PC-3 (cell line): ENCODE measurements around the gene LAYN. TPM values are rescaled to one million over a fixed set of nuclear protein-coding genes. Genes with fewer than 3 reads are reported as not detected.
A peak's percentile ranks its signal among the peaks of the same experiment; 100 is the strongest.

Experiments
- ATAC-seq: fragments of 200-7000 bp; cut with Tn5 transposase; 2 replicates; pipeline ENCODE4 v1.9.1; 2020; ENCODE audit warnings: mild to moderate bottlenecking, moderate library complexity
- BruUV-seq: library from RNA; stranded (reverse); fragments of 400-500 nt; replicated peaks from 2 replicates; lab custom pipeline; 2021; lab: Mats Ljungman, UMichigan
- CTCF ChIA-PET: fragments of 300-600 bp; sonication (Branson Sonifier 250); formaldehyde crosslinking; loops from one replicate; lab custom pipeline; 2022; ENCODE audit warnings: antibody characterized with exemption; lab: Charles Lee
- POLR2A ChIA-PET: fragments of 300-600 bp; sonication (Branson Sonifier 250); formaldehyde crosslinking; loops from one replicate; lab custom pipeline; 2022; ENCODE audit warnings: antibody characterized with exemption; ENCODE audit not compliant: unreplicated experiment; lab: Charles Lee
- DNase-seq: peaks from one replicate; pipeline ENCODE4 v3.0.0-alpha.2; 2015
- H2AFZ ChIP-seq: fragments of 300-600 bp; sonication (generic); 2 replicates; pipeline ENCODE4 v1.6.0; 2016; ENCODE audit warnings: antibody characterized with exemption, low read length
- H3F3A ChIP-seq: fragments of 300-600 bp; sonication (generic); one replicate; pipeline ENCODE4 v1.6.0; 2017; ENCODE audit warnings: antibody characterized with exemption, low read length, control low read depth, mild to moderate bottlenecking; ENCODE audit not compliant: unreplicated experiment
- H3K27ac ChIP-seq: fragments of 300-600 bp; sonication (generic); 2 replicates; pipeline ENCODE4 v1.5.1; 2016; ENCODE audit warnings: mild to moderate bottlenecking, low read length
- H3K27me3 ChIP-seq: fragments of 300-600 bp; sonication (generic); 2 replicates; pipeline ENCODE4 v1.6.1; 2016; ENCODE audit warnings: low read length, mixed read lengths
- H3K36me3 ChIP-seq: fragments of 300-600 bp; sonication (generic); 2 replicates; pipeline ENCODE4 v1.6.1; 2016; ENCODE audit warnings: low read depth, mixed run types, low read length, mixed read lengths
- H3K4me1 ChIP-seq: fragments of 300-600 bp; sonication (generic); 2 replicates; pipeline ENCODE4 v1.5.1; 2016; ENCODE audit warnings: low read length; ENCODE audit not compliant: insufficient read depth
- H3K4me2 ChIP-seq: fragments of 300-600 bp; sonication (generic); 2 replicates; pipeline ENCODE4 v1.6.0; 2016; ENCODE audit warnings: low read length
- H3K4me3 ChIP-seq: fragments of 300-600 bp; sonication (generic); 2 replicates; pipeline ENCODE4 v1.5.1; 2016; ENCODE audit warnings: mild to moderate bottlenecking, low read length, mixed read lengths
- H3K79me2 ChIP-seq: fragments of 300-600 bp; sonication (generic); 2 replicates; pipeline ENCODE4 v1.6.1; 2017; ENCODE audit warnings: low read length, mixed read lengths
- H3K9ac ChIP-seq: fragments of 300-600 bp; sonication (generic); 2 replicates; pipeline ENCODE4 v1.6.0; 2016; ENCODE audit warnings: mild to moderate bottlenecking, low read length
- H3K9me2 ChIP-seq: fragments of 300-600 bp; sonication (generic); replicated peaks from 2 replicates; pipeline ENCODE4 v1.6.1; 2016; ENCODE audit warnings: mixed run types, low read length, mixed read lengths
- H3K9me3 ChIP-seq: fragments of 300-600 bp; sonication (generic); 2 replicates; pipeline ENCODE4 v1.6.1; 2016; ENCODE audit warnings: low read length, mixed read lengths
- H4K20me1 ChIP-seq: fragments of 300-600 bp; sonication (generic); 2 replicates; pipeline ENCODE4 v1.6.1; 2016; ENCODE audit warnings: low read length, mixed read lengths
- CTCF ChIP-seq: fragments of 300-600 bp; sonication (generic); conservative IDR thresholded peaks from 2 replicates; pipeline ENCODE4 v1.5.1; 2017; ENCODE audit warnings: antibody characterized with exemption, low read depth, mild to moderate bottlenecking, low read length
- EZH2 ChIP-seq: fragments of 300-600 bp; sonication (generic); IDR thresholded peaks from one replicate; pipeline ENCODE4 v1.6.1; 2017; ENCODE audit warnings: antibody characterized with exemption, mild to moderate bottlenecking, low read length; ENCODE audit not compliant: unreplicated experiment
- EZH2phosphoT487 ChIP-seq: fragments of 300-600 bp; sonication (generic); IDR thresholded peaks from 2 replicates; pipeline ENCODE4 v1.6.1; 2018; ENCODE audit warnings: mild to moderate bottlenecking, antibody characterized with exemption, low read length, borderline replicate concordance
- intact Hi-C: fragments of 100-400 bp; cut with micrococcal nuclease; formaldehyde crosslinking; loops from 2 replicates; pipeline ENCODE4 v1.9.0; 2023
- total RNA-seq: library from RNA; depleted of rRNA; stranded (reverse); fragments of >200 nt; gene quantifications from 2 replicates; pipeline ENCODE4 v1.2.3, GENCODE V29; 2014

Gene LAYN
- total RNA-seq, 1 experiment from 2014 or later: 0.47 TPM

GRCh38 chr11:111604392-111605009, 64.0 kb downstream of the LAYN start:
- H3K36me3 ChIP-seq: no peaks in the 10 kb centered on the region
- no peaks in the 10 kb centered on the region for H3K27me3 ChIP-seq
- CTCF ChIA-PET: interaction anchor here (0.5 to 1.0 kb wide), 6 partner anchors 23 to 237 kb away, joined by 3 to 5 read pairs (median 4); no protein-coding TSS in a partner anchor
- H3K9me3 ChIP-seq: no peaks in the 10 kb centered on the region
- H4K20me1 ChIP-seq: peaks cover 31% of the 10 kb centered on the region
- no peaks in the 10 kb centered on the region for H3F3A ChIP-seq
- no peaks in the 10 kb centered on the region for H3K9me2 ChIP-seq
- DNase-seq: peak; percentile 82
- TF ChIP-seq CTCF (peak; percentile 86), EZH2 (no peak)
- POLR2A ChIA-PET: interaction anchor here (0.7 kb wide), 2 partner anchors 97 to 114 kb away, joined by 3 to 4 read pairs; no protein-coding TSS in a partner anchor
- ATAC-seq: no peak
- no peak overlapping the region for H2AFZ ChIP-seq
- H3K4me3 ChIP-seq: peak overlapping the region; percentile 90
- BruUV-seq: no TSS peak
- intact Hi-C loops: loop anchor here (1.0 kb wide), 2 partner anchors 114 to 131 kb away; no protein-coding TSS in a partner anchor
- H3K4me2 ChIP-seq: peak overlapping the region; percentile 86
- H3K79me2 ChIP-seq: peaks cover 67% of the 10 kb centered on the region
- H3K9ac ChIP-seq: no peak overlapping the region; the same call in 1 of the 2 replicates
- peaks cover 20% of the 10 kb centered on the region for H3K4me1 ChIP-seq
- no peak overlapping the region for H3K27ac ChIP-seq

DNA sequence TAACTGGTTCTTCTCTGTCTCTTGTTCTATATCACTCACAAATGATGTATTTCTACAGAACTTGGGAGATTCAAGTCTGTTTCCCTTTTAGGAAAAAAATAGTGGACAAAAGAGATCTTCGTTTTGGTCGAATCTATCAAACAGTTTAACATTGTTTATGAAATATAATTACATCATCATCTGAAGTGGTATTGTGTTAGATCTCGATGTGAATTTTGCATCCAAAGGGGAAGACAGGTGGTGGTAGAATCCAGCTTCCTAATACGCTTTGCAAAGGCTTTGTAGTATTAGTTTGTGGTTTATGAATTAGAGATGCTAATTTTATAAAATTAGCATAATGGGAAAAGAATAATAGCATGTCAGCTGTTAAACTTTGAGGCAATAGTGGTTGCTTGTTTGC, 65.2 kb downstream of the LAYN start:
- Histone ChIP-seq H3K36me3 (no peaks in the 10 kb centered on the region), H3K27ac (no peak overlapping the region), H3K9me3 (no peaks in the 10 kb centered on the region), H3K4me1 (peaks cover 20% of the 10 kb centered on the region), H4K20me1 (peaks cover 31% of the 10 kb centered on the region), H3K79me2 (peaks cover 71% of the 10 kb centered on the region), H3K27me3 (no peaks in the 10 kb centered on the region), H3K4me3 (no peak overlapping the region), H2AFZ (no peak overlapping the region), H3K9me2 (no peaks in the 10 kb centered on the region), H3F3A (no peaks in the 10 kb centered on the region), H3K9ac (no peak overlapping the region), H3K4me2 (peak overlapping the region; percentile 86; the same call in 1 of the 2 replicates)
- ChIA-PET POLR2A (no interaction called here), CTCF (no interaction called here)
- no TSS peak for BruUV-seq
- no peak for DNase-seq
- intact Hi-C loops: no loop called here
- TF ChIP-seq CTCF (no peak), EZH2 (no peak), EZH2phosphoT487 (no peak)
- no peak for ATAC-seq

DNA sequence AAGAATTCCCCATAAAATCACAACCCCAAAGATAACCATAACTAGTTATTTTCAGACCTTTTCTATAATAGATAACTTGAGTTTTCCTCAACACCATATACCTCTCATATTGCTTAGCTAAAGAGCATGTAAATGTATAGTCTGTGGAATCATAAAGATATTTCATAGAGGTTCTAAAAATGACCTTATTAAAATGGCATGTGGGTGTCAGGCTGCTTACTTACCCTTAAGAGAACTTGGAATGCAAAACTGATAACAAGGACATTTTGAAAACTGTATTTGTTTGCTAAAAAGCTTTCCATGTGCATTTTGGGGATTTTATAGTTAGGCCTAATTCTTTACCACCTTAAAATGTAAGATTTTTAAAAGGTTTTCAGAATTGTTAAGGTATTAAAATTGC, 66.5 kb downstream of the LAYN start:
- Histone ChIP-seq H3K27ac (no peak overlapping the region), H3K36me3 (no peaks in the 10 kb centered on the region), H4K20me1 (peaks cover 31% of the 10 kb centered on the region), H3K9me3 (no peaks in the 10 kb centered on the region), H3K27me3 (no peaks in the 10 kb centered on the region), H3F3A (no peaks in the 10 kb centered on the region), H3K9me2 (no peaks in the 10 kb centered on the region), H3K79me2 (peaks cover 71% of the 10 kb centered on the region), H3K4me1 (peaks cover 13% of the 10 kb centered on the region), H3K9ac (no peak overlapping the region), H3K4me2 (no peak overlapping the region), H3K4me3 (no peak overlapping the region), H2AFZ (no peak overlapping the region)
- TF ChIP-seq CTCF (no peak), EZH2 (no peak), EZH2phosphoT487 (no peak)
- no TSS peak for BruUV-seq
- ChIA-PET POLR2A (no interaction called here), CTCF (no interaction called here)
- ATAC-seq: no peak
- intact Hi-C loops: no loop called here
- no peak for DNase-seq
